Panc1 (cell line): ENCODE measurements around the gene SESN1. TPM values are rescaled to one million over a fixed set of nuclear protein-coding genes. Genes with fewer than 3 reads are reported as not detected.
"Not testable (repeated sequence)": the region's sequence is repeated elsewhere in the genome, so short reads cannot be mapped to it uniquely, and the experiment has no call there.

Source experiments
- ATAC-seq: fragments of 200-7000 bp; cut with Tn5 transposase; 2 replicates; pipeline ENCODE4 v1.9.1; 2020; ENCODE audit warnings: mild to moderate bottlenecking, moderate library complexity
- BruUV-seq: library from RNA; stranded (reverse); fragments of 400-500 nt; replicated peaks from 2 replicates; lab custom pipeline; 2021; lab: Mats Ljungman, UMichigan
- CTCF ChIA-PET: fragments of 300-600 bp; sonication (Branson Sonifier 250); formaldehyde crosslinking; loops from one replicate; lab custom pipeline; 2022; ENCODE audit warnings: antibody characterized with exemption; lab: Charles Lee
- POLR2A ChIA-PET: fragments of 300-600 bp; sonication (Branson Sonifier 250); formaldehyde crosslinking; loops from one replicate; lab custom pipeline; 2022; ENCODE audit warnings: antibody characterized with exemption; lab: Charles Lee
- DNase-seq: peaks from one replicate; pipeline ENCODE4 v3.0.0-alpha.2; 2010; ENCODE audit warnings: low read depth, low spot score
- H3K27ac ChIP-seq: 2 replicates; pipeline ENCODE4 v1.5.1; 2011; ENCODE audit warnings: mild to moderate bottlenecking, low read length, inconsistent platforms
- H3K27me3 ChIP-seq: fragments of 200-500 bp; sonication (Bioruptor generic); 2 replicates; pipeline ENCODE4 v1.6.0; 2014; ENCODE audit warnings: low read length, inconsistent platforms; ENCODE audit not compliant: control insufficient read depth, insufficient read depth
- H3K36me3 ChIP-seq: fragments of 200-500 bp; sonication (Bioruptor generic); 2 replicates; pipeline ENCODE4 v1.5.1; 2014; ENCODE audit warnings: inconsistent platforms, mild to moderate bottlenecking, low read length, moderate library complexity; ENCODE audit not compliant: control insufficient read depth, insufficient read depth
- H3K4me1 ChIP-seq: 2 replicates; pipeline ENCODE4 v1.5.1; 2011; ENCODE audit warnings: inconsistent platforms, mild to moderate bottlenecking, low read length, moderate library complexity; ENCODE audit not compliant: control insufficient read depth, insufficient read depth
- H3K4me3 ChIP-seq, 2 experiments: 2 replicates each; pipeline ENCODE4 v1.5.1; 2011 to 2012; ENCODE audit warnings: low read depth in 2 of 2, low read length in 2 of 2, mild to moderate bottlenecking in 2 of 2, inconsistent platforms in 1 of 2, moderate library complexity in 1 of 2
- H3K9me3 ChIP-seq: fragments of 200-500 bp; sonication (Bioruptor generic); 2 replicates; pipeline ENCODE4 v1.5.1; 2014; ENCODE audit warnings: low read depth, mild to moderate bottlenecking, inconsistent platforms, low read length, moderate library complexity; ENCODE audit not compliant: control insufficient read depth, insufficient read depth
- CTCF ChIP-seq: fragments of 450-650 bp; IDR thresholded peaks from 2 replicates; pipeline ENCODE4 v1.5.1; 2017; ENCODE audit warnings: mild to moderate bottlenecking
- POLR2AphosphoS5 ChIP-seq: IDR thresholded peaks from 2 replicates; pipeline ENCODE4 v1.6.1; 2012; ENCODE audit warnings: mild to moderate bottlenecking, low read depth, low read length, moderate library complexity
- SIN3A ChIP-seq: IDR thresholded peaks from 2 replicates; pipeline ENCODE4 v1.6.1; 2012; ENCODE audit warnings: low read depth, mild to moderate bottlenecking, low read length, moderate library complexity, borderline replicate concordance; ENCODE audit not compliant: insufficient read depth
- TCF7L2 ChIP-seq: IDR thresholded peaks from 2 replicates; pipeline ENCODE4 v1.6.1; 2011; ENCODE audit warnings: mild to moderate bottlenecking, low read depth, low read length, inconsistent platforms
- in situ Hi-C: cut with HindIII; loops from 2 replicates; pipeline ENCODE4 v1.10.0; 2016; ENCODE audit warnings: low sequenced_read_pairs, low pct_unique_long_range_greater_than_20kb
- intact Hi-C: fragments of 100-400 bp; cut with micrococcal nuclease; formaldehyde crosslinking; loops from one replicate; pipeline ENCODE4 v1.10.0; 2022; ENCODE audit not compliant: unreplicated experiment
- total RNA-seq: library from RNA; stranded (reverse); gene quantifications from one replicate; pipeline ENCODE4 v1.2.1, GENCODE V29; 2021; ENCODE audit not compliant: unreplicated experiment
- TF ChIP-seq, protein P1 (sequence below), 2 experiments: IDR thresholded peaks; 2 replicates each; pipeline ENCODE4 v1.6.1; 2011 to 2012; ENCODE audit warnings: low read depth in 2 of 2, control low read depth in 1 of 2, low read length in 1 of 2, mild to moderate bottlenecking in 1 of 2, moderate library complexity in 1 of 2; ENCODE audit not compliant: insufficient read depth in 1 of 2

The SESN1 gene
- total RNA-seq, 1 experiment from 2014 or later = 11.3 TPM

DNA sequence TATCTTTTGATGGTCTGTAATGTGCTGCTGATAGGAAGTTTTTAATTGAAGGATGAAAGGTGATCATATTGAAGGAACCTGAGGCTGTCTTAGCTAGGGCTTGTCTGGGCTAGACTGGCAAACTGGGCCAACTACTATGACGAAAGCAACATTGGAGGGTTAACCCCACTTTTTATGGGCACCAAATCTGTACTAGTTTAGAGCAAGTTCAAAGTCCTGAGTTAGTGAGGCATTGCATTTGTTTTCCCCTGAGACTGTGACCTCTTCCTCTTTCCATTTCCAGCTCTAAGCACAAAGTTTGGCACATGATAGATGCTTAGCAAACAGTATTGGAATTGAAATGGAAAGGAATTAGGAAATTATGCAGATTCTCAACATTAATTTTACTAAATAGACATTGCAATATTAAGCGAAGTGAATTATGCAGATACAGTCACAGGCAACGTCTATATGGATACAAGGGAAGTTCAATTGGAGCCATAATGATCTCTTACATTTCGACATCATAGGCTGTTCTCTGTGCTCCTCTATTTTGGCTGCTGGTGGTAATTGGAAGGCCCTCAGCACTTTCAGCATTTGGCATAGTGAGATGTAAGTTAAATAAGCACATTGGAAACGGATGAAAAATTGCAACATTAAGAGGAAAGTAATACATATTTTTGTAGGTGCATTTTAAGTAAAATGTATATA is 22.8 kb upstream of the SESN1 start:
- CTCF ChIA-PET = no interaction called here
- intact Hi-C loops = no loop called here
- BruUV-seq = no TSS peak
- H3K4me3 ChIP-seq = no peak overlapping the region
- no peaks in the 10 kb centered on the region for H3K27me3 ChIP-seq
- peaks cover 18% of the 10 kb centered on the region for H3K4me1 ChIP-seq
- H3K27ac ChIP-seq = no peak overlapping the region
- DNase-seq (no peak), ATAC-seq (no peak)
- in situ Hi-C loops = no loop called here
- H3K36me3 ChIP-seq = no peaks in the 10 kb centered on the region
- TF ChIP-seq SIN3A (no peak), TCF7L2 (no peak)
- H3K9me3 ChIP-seq = no peaks in the 10 kb centered on the region
- POLR2A ChIA-PET = no interaction called here

DNA sequence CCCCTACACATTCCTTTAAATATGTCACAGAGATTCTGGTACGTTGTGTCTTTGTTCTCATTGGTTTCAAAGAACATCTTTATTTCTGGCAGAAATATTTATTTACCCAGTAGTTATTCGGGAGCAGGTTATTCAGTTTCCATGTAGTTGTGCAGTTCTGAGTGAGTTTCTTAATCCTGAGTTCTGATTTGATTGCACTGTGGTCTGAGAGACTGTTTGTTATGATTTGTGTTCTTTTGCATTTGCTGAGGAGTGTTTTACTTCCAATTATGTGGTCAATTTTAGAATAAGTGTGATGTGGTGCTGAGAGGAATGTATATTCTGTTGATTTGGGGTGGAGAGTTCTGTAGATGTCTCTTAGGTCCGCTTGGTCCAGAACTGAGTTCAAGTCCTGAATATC is 18.0 kb upstream of the SESN1 start:
- H3K27ac ChIP-seq, POLR2A ChIA-PET, ATAC-seq, H3K9me3 ChIP-seq, H3K4me1 ChIP-seq, BruUV-seq, intact Hi-C loops, H3K36me3 ChIP-seq, DNase-seq, in situ Hi-C loops, H3K4me3 ChIP-seq, CTCF ChIA-PET, H3K27me3 ChIP-seq: not testable (repeated sequence)

- H3K27me3 ChIP-seq, H3K4me1 ChIP-seq, H3K36me3 ChIP-seq, H3K27ac ChIP-seq, DNase-seq, H3K4me3 ChIP-seq, CTCF ChIA-PET, BruUV-seq, in situ Hi-C loops, intact Hi-C loops, H3K9me3 ChIP-seq, ATAC-seq, POLR2A ChIA-PET: not testable (repeated sequence)
Measured at GRCh38 chr6:109109663-109110062, 15.0 kb upstream of the SESN1 start.

- in situ Hi-C loops = no loop called here
- ChIA-PET CTCF (no interaction called here), POLR2A (no interaction called here)
- intact Hi-C loops = no loop called here
- no peak for DNase-seq
- Histone ChIP-seq H3K4me3 (no peak overlapping the region), H3K36me3 (no peaks in the 10 kb centered on the region; the same call in 1 of the 2 replicates), H3K9me3 (no peaks in the 10 kb centered on the region), H3K27ac (no peak overlapping the region), H3K27me3 (no peaks in the 10 kb centered on the region), H3K4me1 (no peaks in the 10 kb centered on the region)
- TF ChIP-seq SIN3A (no peak), CTCF (no peak), TCF7L2 (no peak), POLR2AphosphoS5 (no peak)
- TF ChIP-seq, protein P1, sequence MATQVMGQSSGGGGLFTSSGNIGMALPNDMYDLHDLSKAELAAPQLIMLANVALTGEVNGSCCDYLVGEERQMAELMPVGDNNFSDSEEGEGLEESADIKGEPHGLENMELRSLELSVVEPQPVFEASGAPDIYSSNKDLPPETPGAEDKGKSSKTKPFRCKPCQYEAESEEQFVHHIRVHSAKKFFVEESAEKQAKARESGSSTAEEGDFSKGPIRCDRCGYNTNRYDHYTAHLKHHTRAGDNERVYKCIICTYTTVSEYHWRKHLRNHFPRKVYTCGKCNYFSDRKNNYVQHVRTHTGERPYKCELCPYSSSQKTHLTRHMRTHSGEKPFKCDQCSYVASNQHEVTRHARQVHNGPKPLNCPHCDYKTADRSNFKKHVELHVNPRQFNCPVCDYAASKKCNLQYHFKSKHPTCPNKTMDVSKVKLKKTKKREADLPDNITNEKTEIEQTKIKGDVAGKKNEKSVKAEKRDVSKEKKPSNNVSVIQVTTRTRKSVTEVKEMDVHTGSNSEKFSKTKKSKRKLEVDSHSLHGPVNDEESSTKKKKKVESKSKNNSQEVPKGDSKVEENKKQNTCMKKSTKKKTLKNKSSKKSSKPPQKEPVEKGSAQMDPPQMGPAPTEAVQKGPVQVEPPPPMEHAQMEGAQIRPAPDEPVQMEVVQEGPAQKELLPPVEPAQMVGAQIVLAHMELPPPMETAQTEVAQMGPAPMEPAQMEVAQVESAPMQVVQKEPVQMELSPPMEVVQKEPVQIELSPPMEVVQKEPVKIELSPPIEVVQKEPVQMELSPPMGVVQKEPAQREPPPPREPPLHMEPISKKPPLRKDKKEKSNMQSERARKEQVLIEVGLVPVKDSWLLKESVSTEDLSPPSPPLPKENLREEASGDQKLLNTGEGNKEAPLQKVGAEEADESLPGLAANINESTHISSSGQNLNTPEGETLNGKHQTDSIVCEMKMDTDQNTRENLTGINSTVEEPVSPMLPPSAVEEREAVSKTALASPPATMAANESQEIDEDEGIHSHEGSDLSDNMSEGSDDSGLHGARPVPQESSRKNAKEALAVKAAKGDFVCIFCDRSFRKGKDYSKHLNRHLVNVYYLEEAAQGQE (IDR thresholded peaks at IDR 0.05; ENCODE audit: insufficient read depth in 1 of 2, low read depth in 2 of 2, low read length in 1 of 2) = no peak
- no TSS peak for BruUV-seq
- peak; percentile 63; the same call in 1 of the 2 replicates for ATAC-seq
Measured at GRCh38 chr6:109105681-109106080, 11.0 kb upstream of the SESN1 start.
